Trophoblast cell (in vitro differentiated cells and primary cell): ENCODE data around the gene APOBEC3B.
A peak's percentile ranks its signal among the peaks of the same experiment; 100 is the strongest.

Experiments
- DNase-seq, 2 donors: peaks; one replicate each; pipeline ENCODE4 v3.0.0-alpha.2; 2016
- H2AFZ ChIP-seq: 2 replicates; pipeline ENCODE4 v1.6.1; 2013; ENCODE audit warnings: low read length, moderate library complexity, mild to moderate bottlenecking; ENCODE audit not compliant: insufficient read depth, poor library complexity
- H2AK5ac ChIP-seq: 2 replicates; pipeline ENCODE4 v1.6.1; 2013; ENCODE audit warnings: mild to moderate bottlenecking, low read length
- H2BK120ac ChIP-seq: 2 replicates; pipeline ENCODE4 v1.6.1; 2013; ENCODE audit warnings: low read length, mild to moderate bottlenecking, moderate library complexity; ENCODE audit not compliant: insufficient read depth, poor library complexity
- H2BK12ac ChIP-seq: 2 replicates; pipeline ENCODE4 v1.6.1; 2013; ENCODE audit warnings: mild to moderate bottlenecking, low read length, moderate library complexity
- H2BK5ac ChIP-seq: 2 replicates; pipeline ENCODE4 v1.6.1; 2013; ENCODE audit warnings: low read length, low read depth, moderate library complexity, mild to moderate bottlenecking; ENCODE audit not compliant: poor library complexity
- H3K14ac ChIP-seq: 2 replicates; pipeline ENCODE4 v1.6.1; 2013; ENCODE audit warnings: mild to moderate bottlenecking, low read length
- H3K18ac ChIP-seq: 2 replicates; pipeline ENCODE4 v1.6.1; 2013; ENCODE audit warnings: mild to moderate bottlenecking, low read length
- H3K23ac ChIP-seq: 2 replicates; pipeline ENCODE4 v1.6.1; 2013; ENCODE audit warnings: low read length
- H3K27ac ChIP-seq: 2 replicates; pipeline ENCODE4 v1.5.1; 2013; ENCODE audit warnings: low read depth, mild to moderate bottlenecking, inconsistent platforms, low read length, moderate library complexity
- H3K27me3 ChIP-seq: 2 replicates; pipeline ENCODE4 v1.6.1; 2013; ENCODE audit warnings: inconsistent platforms, mild to moderate bottlenecking, low read length, moderate library complexity; ENCODE audit not compliant: insufficient read depth
- H3K36me3 ChIP-seq, 2 experiments: 1 replicate in 1 of 2; 2 replicates in 1 of 2; pipeline ENCODE4 v1.6.1; 2013; ENCODE audit warnings: low read length in 2 of 2, mild to moderate bottlenecking in 2 of 2, moderate library complexity in 1 of 2; ENCODE audit not compliant: insufficient read depth in 2 of 2, control insufficient read depth in 1 of 2
- H3K4ac ChIP-seq: 2 replicates; pipeline ENCODE4 v1.6.1; 2013; ENCODE audit warnings: low read depth, mild to moderate bottlenecking, low read length, moderate library complexity
- H3K4me1 ChIP-seq, 2 experiments: 1 replicate in 1 of 2; 2 replicates in 1 of 2; pipeline ENCODE4 v1.6.1; 2013; ENCODE audit warnings: low read length in 2 of 2, mild to moderate bottlenecking in 2 of 2, moderate library complexity in 1 of 2; ENCODE audit not compliant: insufficient read depth in 2 of 2, control insufficient read depth in 1 of 2
- H3K4me2 ChIP-seq: 2 replicates; pipeline ENCODE4 v1.6.1; 2013; ENCODE audit warnings: inconsistent platforms, mild to moderate bottlenecking, low read length, moderate library complexity
- H3K4me3 ChIP-seq: 2 replicates; pipeline ENCODE4 v1.5.1; 2013; ENCODE audit warnings: mild to moderate bottlenecking, low read depth, low read length, inconsistent platforms
- H3K79me1 ChIP-seq: one replicate; pipeline ENCODE4 v1.6.1; 2013; ENCODE audit warnings: low read length
- H3K79me2 ChIP-seq: 2 replicates; pipeline ENCODE4 v1.6.1; 2013; ENCODE audit warnings: low read length, mild to moderate bottlenecking; ENCODE audit not compliant: control insufficient read depth, insufficient read depth, poor library complexity
- H3K9ac ChIP-seq: 2 replicates; pipeline ENCODE4 v1.6.1; 2013; ENCODE audit warnings: mild to moderate bottlenecking, low read length
- H3K9me3 ChIP-seq: 2 replicates; pipeline ENCODE4 v1.6.1; 2013; ENCODE audit warnings: low read depth, mild to moderate bottlenecking, control low read depth, inconsistent platforms, low read length; ENCODE audit not compliant: insufficient read depth
- H4K12ac ChIP-seq: 2 replicates; pipeline ENCODE4 v1.6.1; 2013; ENCODE audit warnings: low read depth, mild to moderate bottlenecking, low read length, moderate library complexity
- H4K8ac ChIP-seq: 2 replicates; pipeline ENCODE4 v1.6.1; 2013; ENCODE audit warnings: low read depth, mild to moderate bottlenecking, low read length, moderate library complexity
- H4K91ac ChIP-seq: one replicate; pipeline ENCODE4 v1.6.1; 2013; ENCODE audit warnings: low read depth, mild to moderate bottlenecking, low read length, moderate library complexity
- WGBS: extraction: QIAGEN DNeasy Blood & Tissue Kit; methylation state at CpG from one replicate; pipeline ENCODE4 v1.1.7; 2013; ENCODE audit warnings: missing lambda C conversion rate; ENCODE audit not compliant: insufficient read length, insufficient coverage; ENCODE audit errors: extremely low coverage; 5-methylcytosine and 5-hydroxymethylcytosine counted together

APOBEC3B gene

GRCh38 chr22:38947321-38948140, 34.6 kb upstream of the APOBEC3B start:
- H2AFZ ChIP-seq: no peak overlapping the region
- no peaks in the 10 kb centered on the region for H3K9me3 ChIP-seq
- no CpG with 5 or more reads among the region's 14 CpGs for WGBS
- H3K36me3 ChIP-seq: no peaks in the 10 kb centered on the region
- H3K4ac ChIP-seq: no peak overlapping the region
- no peak overlapping the region for H3K23ac ChIP-seq
- H3K4me2 ChIP-seq: no peak overlapping the region
- no peak overlapping the region for H3K18ac ChIP-seq
- H4K12ac ChIP-seq: no peak overlapping the region
- H2AK5ac ChIP-seq: no peak overlapping the region
- no peak overlapping the region for H4K91ac ChIP-seq
- no peak overlapping the region for H3K9ac ChIP-seq
- no peak overlapping the region for H3K4me3 ChIP-seq
- DNase-seq: peak; percentile 12 to 36
- H4K8ac ChIP-seq: no peak overlapping the region
- no peak overlapping the region for H2BK5ac ChIP-seq
- no peaks in the 10 kb centered on the region for H3K4me1 ChIP-seq
- no peak overlapping the region for H2BK12ac ChIP-seq
- no peaks in the 10 kb centered on the region for H3K27me3 ChIP-seq
- H3K79me2 ChIP-seq: no peaks in the 10 kb centered on the region
- H3K79me1 ChIP-seq: no peaks in the 10 kb centered on the region
- H3K27ac ChIP-seq: no peak overlapping the region
- no peak overlapping the region for H2BK120ac ChIP-seq
- no peak overlapping the region for H3K14ac ChIP-seq

- no peak overlapping the region for H3K4ac ChIP-seq
- H3K9ac ChIP-seq: no peak overlapping the region
- no peak overlapping the region for H2BK5ac ChIP-seq
- H3K23ac ChIP-seq: no peak overlapping the region
- no peak overlapping the region for H2AFZ ChIP-seq
- H2AK5ac ChIP-seq: no peak overlapping the region
- H3K9me3 ChIP-seq: peaks cover under 1% of the 10 kb centered on the region
- no peaks in the 10 kb centered on the region for H3K4me1 ChIP-seq
- no peak overlapping the region for H4K12ac ChIP-seq
- H2BK12ac ChIP-seq: no peak overlapping the region
- H3K36me3 ChIP-seq: no peaks in the 10 kb centered on the region
- H3K4me2 ChIP-seq: no peak overlapping the region
- H3K18ac ChIP-seq: no peak overlapping the region
- WGBS: no CpG with 5 or more reads among the region's 7 CpGs
- H3K27me3 ChIP-seq: no peaks in the 10 kb centered on the region
- no peak overlapping the region for H3K14ac ChIP-seq
- H2BK120ac ChIP-seq: no peak overlapping the region
- no peak overlapping the region for H4K8ac ChIP-seq
- H3K79me2 ChIP-seq: no peaks in the 10 kb centered on the region
- no peak overlapping the region for H4K91ac ChIP-seq
- H3K79me1 ChIP-seq: no peaks in the 10 kb centered on the region
- no peak overlapping the region for H3K27ac ChIP-seq
- no peak overlapping the region for H3K4me3 ChIP-seq
- no peak for DNase-seq
Measured at GRCh38 chr22:38948181-38948940, 33.8 kb upstream of the APOBEC3B start.

DNA sequence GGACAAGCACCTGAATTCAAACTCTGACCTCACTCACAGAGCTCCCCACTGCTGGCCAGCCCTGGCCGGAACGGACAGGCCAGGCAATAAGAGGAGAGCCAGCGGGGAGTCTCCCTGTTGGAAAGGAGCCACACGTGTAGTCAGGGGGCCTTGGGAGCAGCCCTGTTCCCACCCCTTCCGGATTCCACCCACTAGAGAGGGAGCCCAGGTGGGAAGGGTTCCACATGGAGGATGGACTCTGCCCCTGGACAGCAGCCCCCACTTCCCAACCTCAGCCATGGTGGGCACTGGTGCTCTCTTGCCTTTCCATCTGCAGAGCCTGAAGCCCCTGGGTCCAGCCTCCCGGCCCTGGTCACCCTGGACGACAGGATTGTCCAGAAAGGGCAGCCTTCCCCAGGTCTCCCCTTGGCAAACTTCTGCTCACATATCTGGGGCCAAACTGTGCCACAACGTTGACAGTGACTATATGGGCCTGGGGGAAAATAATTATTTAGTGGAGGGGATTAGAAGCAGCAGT, 32.2 kb upstream of the APOBEC3B start:
- Histone ChIP-seq H2AK5ac (no peak overlapping the region), H3K4ac (no peak overlapping the region), H3K18ac (no peak overlapping the region), H2BK12ac (no peak overlapping the region), H3K9me3 (peaks cover 2% of the 10 kb centered on the region), H3K27me3 (no peaks in the 10 kb centered on the region), H3K23ac (no peak overlapping the region), H3K4me1 (no peaks in the 10 kb centered on the region), H3K9ac (no peak overlapping the region), H3K79me2 (no peaks in the 10 kb centered on the region), H3K27ac (no peak overlapping the region), H4K91ac (no peak overlapping the region), H2BK120ac (no peak overlapping the region), H3K36me3 (no peaks in the 10 kb centered on the region), H4K12ac (no peak overlapping the region), H4K8ac (no peak overlapping the region), H3K14ac (no peak overlapping the region), H3K4me2 (no peak overlapping the region), H2BK5ac (no peak overlapping the region), H3K4me3 (no peak overlapping the region), H2AFZ (no peak overlapping the region), H3K79me1 (no peaks in the 10 kb centered on the region)
- no CpG with 5 or more reads among the region's 8 CpGs for WGBS
- no peak for DNase-seq

GRCh38 chr22:38950527-38951295, 31.4 kb upstream of the APOBEC3B start:
- no peak overlapping the region for H3K4me2 ChIP-seq
- H3K9ac ChIP-seq: no peak overlapping the region
- no peaks in the 10 kb centered on the region for H3K27me3 ChIP-seq
- no peak overlapping the region for H3K14ac ChIP-seq
- no peak overlapping the region for H2BK12ac ChIP-seq
- H3K4ac ChIP-seq: no peak overlapping the region
- DNase-seq: no peak
- peaks cover 2% of the 10 kb centered on the region for H3K9me3 ChIP-seq
- no peak overlapping the region for H4K8ac ChIP-seq
- no peak overlapping the region for H2AK5ac ChIP-seq
- no CpG with 5 or more reads among the region's 13 CpGs for WGBS
- H3K36me3 ChIP-seq: no peaks in the 10 kb centered on the region
- no peak overlapping the region for H3K18ac ChIP-seq
- no peak overlapping the region for H4K12ac ChIP-seq
- no peak overlapping the region for H4K91ac ChIP-seq
- H3K4me3 ChIP-seq: no peak overlapping the region
- no peak overlapping the region for H2AFZ ChIP-seq
- no peak overlapping the region for H3K23ac ChIP-seq
- H2BK120ac ChIP-seq: no peak overlapping the region
- H2BK5ac ChIP-seq: no peak overlapping the region
- no peaks in the 10 kb centered on the region for H3K79me2 ChIP-seq
- H3K27ac ChIP-seq: no peak overlapping the region
- no peaks in the 10 kb centered on the region for H3K79me1 ChIP-seq
- H3K4me1 ChIP-seq: no peaks in the 10 kb centered on the region
